HepG2 (cell line): ENCODE results near the gene TUBGCP6. TPM values are rescaled to one million over a fixed set of nuclear protein-coding genes. Genes with fewer than 3 reads are reported as not detected.

Experiments
- ELK4 ChIP-seq: sonication (generic); formaldehyde crosslinking; IDR thresholded peaks from 2 replicates; pipeline ENCODE4 v1.9.0; 2021; ENCODE audit warnings: missing genetic modification reagents, borderline replicate concordance
- HDAC6 ChIP-seq: fragments of 200-600 bp; sonication (generic); IDR thresholded peaks from 2 replicates; pipeline ENCODE4 v1.7.0; 2017; ENCODE audit warnings: mild to moderate bottlenecking, antibody characterized with exemption, low read length, low read depth
- ZBTB33 ChIP-seq: sonication (generic); formaldehyde crosslinking; IDR thresholded peaks from 2 replicates; pipeline ENCODE4 v1.4.0; 2020; ENCODE audit warnings: missing genetic modification reagents
- ZNF343 ChIP-seq: sonication (generic); formaldehyde crosslinking; IDR thresholded peaks from 2 replicates; pipeline ENCODE4 v1.4.0; 2020; ENCODE audit warnings: mild to moderate bottlenecking, missing genetic modification reagents
- ZNF768 ChIP-seq: sonication (generic); formaldehyde crosslinking; IDR thresholded peaks from 2 replicates; pipeline ENCODE4 v1.4.0; 2020; ENCODE audit warnings: missing genetic modification reagents
- polyA plus RNA-seq, 8 experiments: library from polyadenylated mRNA; depleted of rRNA in 3 of 8; stranded (reverse) in 7 of 8; unstranded in 1 of 8; fragments of >200 nt; fragmentation: Illumina TruSeq in 4 of 8; extraction: Trizol in 4 of 8; gene quantifications; 2 replicates each; pipeline versions ENCODE4 v1.2.1 to v1.2.3, GENCODE V29; 2011 to 2016; ENCODE audit warnings: low read depth in 4 of 8, missing spikeins in 1 of 8, mixed read lengths in 1 of 8; ENCODE audit not compliant: insufficient read depth in 1 of 8
- total RNA-seq, 5 experiments: library from RNA; depleted of rRNA; stranded (reverse); fragments of >200 nt; fragmentation: Illumina TruSeq; extraction: Trizol; gene quantifications; 2 replicates each; pipeline ENCODE4 v1.2.3, GENCODE V29; 2016; ENCODE audit warnings: low read depth in 1 of 5
- TF ChIP-seq, protein P1 (sequence below), 2 experiments: fragments of 450-650 bp in 1 of 2; sonication (generic) in 1 of 2; formaldehyde crosslinking in 1 of 2; IDR thresholded peaks; 2 replicates each; pipeline versions ENCODE4 v1.6.1 to v1.8.0; 2016 to 2022; ENCODE audit warnings: antibody characterized with exemption in 1 of 2, mild to moderate bottlenecking in 1 of 2, missing genetic modification reagents in 1 of 2
- TF ChIP-seq, protein P2 (sequence below): sonication (generic); formaldehyde crosslinking; IDR thresholded peaks from 2 replicates; pipeline ENCODE4 v1.5.1; 2020; ENCODE audit warnings: mild to moderate bottlenecking, missing genetic modification reagents, moderate library complexity

TUBGCP6 gene
- total and polyA plus RNA-seq, 2 of the 13 experiments (the other 11 are each of a cell fraction or from before 2014, with no cell fraction given): 14.6 to 15.7 TPM

DNA sequence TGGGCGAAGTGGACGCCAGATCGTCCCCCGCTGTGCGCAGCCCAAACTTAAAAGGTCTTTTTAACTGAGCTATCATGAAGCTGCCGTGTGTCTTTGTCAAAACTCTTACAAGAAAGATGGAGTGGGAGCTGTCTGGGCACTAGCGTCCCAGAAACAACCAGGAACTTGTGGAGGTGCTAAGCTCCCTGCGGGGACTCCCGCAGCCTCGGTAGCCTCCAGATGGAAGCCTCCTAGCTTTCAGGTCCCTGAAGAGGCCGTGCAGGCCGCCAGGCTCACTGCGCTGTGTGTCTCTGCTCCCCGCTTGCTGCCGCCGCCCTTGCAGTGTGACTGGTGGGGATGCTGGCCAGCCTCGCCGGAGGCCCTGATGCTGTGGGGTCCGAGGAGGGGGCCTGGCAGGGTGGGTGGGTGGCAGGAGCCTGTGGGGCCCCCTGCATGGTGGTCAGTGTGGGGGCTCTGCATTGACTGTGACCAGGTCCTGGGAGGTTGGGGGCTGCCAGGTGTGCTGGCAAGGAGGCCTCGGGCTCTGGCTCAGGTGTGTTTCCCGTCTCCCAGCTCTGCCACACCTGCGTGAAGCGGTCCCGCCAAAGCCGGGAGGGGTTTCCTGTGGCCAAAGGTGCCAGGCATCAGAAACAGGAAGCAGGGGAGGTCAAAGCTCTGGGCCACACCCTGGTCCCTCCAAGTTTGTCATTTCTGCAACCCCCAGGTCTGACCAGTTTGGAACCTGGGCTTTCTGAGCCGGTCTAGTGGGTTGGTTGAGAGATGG, 57.9 kb downstream of the TUBGCP6 start (continued):
- TF ChIP-seq, protein P1, sequence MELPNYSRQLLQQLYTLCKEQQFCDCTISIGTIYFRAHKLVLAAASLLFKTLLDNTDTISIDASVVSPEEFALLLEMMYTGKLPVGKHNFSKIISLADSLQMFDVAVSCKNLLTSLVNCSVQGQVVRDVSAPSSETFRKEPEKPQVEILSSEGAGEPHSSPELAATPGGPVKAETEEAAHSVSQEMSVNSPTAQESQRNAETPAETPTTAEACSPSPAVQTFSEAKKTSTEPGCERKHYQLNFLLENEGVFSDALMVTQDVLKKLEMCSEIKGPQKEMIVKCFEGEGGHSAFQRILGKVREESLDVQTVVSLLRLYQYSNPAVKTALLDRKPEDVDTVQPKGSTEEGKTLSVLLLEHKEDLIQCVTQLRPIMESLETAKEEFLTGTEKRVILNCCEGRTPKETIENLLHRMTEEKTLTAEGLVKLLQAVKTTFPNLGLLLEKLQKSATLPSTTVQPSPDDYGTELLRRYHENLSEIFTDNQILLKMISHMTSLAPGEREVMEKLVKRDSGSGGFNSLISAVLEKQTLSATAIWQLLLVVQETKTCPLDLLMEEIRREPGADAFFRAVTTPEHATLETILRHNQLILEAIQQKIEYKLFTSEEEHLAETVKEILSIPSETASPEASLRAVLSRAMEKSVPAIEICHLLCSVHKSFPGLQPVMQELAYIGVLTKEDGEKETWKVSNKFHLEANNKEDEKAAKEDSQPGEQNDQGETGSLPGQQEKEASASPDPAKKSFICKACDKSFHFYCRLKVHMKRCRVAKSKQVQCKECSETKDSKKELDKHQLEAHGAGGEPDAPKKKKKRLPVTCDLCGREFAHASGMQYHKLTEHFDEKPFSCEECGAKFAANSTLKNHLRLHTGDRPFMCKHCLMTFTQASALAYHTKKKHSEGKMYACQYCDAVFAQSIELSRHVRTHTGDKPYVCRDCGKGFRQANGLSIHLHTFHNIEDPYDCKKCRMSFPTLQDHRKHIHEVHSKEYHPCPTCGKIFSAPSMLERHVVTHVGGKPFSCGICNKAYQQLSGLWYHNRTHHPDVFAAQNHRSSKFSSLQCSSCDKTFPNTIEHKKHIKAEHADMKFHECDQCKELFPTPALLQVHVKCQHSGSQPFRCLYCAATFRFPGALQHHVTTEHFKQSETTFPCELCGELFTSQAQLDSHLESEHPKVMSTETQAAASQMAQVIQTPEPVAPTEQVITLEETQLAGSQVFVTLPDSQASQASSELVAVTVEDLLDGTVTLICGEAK (IDR thresholded peaks at IDR 0.05): no peak
- TF ChIP-seq, protein P1 (CRISPR knock-in tag; IDR thresholded peaks at IDR 0.05): no peak
- TF ChIP-seq, protein P2, sequence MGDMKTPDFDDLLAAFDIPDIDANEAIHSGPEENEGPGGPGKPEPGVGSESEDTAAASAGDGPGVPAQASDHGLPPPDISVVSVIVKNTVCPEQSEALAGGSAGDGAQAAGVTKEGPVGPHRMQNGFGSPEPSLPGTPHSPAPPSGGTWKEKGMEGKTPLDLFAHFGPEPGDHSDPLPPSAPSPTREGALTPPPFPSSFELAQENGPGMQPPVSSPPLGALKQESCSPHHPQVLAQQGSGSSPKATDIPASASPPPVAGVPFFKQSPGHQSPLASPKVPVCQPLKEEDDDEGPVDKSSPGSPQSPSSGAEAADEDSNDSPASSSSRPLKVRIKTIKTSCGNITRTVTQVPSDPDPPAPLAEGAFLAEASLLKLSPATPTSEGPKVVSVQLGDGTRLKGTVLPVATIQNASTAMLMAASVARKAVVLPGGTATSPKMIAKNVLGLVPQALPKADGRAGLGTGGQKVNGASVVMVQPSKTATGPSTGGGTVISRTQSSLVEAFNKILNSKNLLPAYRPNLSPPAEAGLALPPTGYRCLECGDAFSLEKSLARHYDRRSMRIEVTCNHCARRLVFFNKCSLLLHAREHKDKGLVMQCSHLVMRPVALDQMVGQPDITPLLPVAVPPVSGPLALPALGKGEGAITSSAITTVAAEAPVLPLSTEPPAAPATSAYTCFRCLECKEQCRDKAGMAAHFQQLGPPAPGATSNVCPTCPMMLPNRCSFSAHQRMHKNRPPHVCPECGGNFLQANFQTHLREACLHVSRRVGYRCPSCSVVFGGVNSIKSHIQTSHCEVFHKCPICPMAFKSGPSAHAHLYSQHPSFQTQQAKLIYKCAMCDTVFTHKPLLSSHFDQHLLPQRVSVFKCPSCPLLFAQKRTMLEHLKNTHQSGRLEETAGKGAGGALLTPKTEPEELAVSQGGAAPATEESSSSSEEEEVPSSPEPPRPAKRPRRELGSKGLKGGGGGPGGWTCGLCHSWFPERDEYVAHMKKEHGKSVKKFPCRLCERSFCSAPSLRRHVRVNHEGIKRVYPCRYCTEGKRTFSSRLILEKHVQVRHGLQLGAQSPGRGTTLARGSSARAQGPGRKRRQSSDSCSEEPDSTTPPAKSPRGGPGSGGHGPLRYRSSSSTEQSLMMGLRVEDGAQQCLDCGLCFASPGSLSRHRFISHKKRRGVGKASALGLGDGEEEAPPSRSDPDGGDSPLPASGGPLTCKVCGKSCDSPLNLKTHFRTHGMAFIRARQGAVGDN (CRISPR knock-in tag): peak; percentile 51; the same call in 1 of the 2 replicates
- TF ChIP-seq HDAC6 (no peak), ZNF768 (peak; percentile 65; the same call in 1 of the 2 replicates), ZBTB33 (CRISPR knock-in tag) (peak; percentile 54; the same call in 1 of the 2 replicates), ELK4 (CRISPR knock-in tag) (no peak), ZNF343 (CRISPR knock-in tag) (0 out of 2 replicates have a peak, but pooled peaks have one; percentile 38)
